Measurements from ENCODE around the gene ELAVL3. TPM values are rescaled to one million over a fixed set of nuclear protein-coding genes. Genes with fewer than 3 reads are reported as not detected.
A peak's percentile ranks its signal among the peaks of the same experiment; 100 is the strongest.

Gene ELAVL3
- total and polyA plus RNA-seq, 2 of the 8 experiments (the other 6 are each of a cell fraction or from before 2014, with no cell fraction given), result 0.80 to 1.0 TPM

- TF ChIP-seq PHF8 (conservative IDR thresholded peaks at IDR 0.05; ENCODE audit: low read depth, low read length), result peak; percentile 99
- TF ChIP-seq RBBP5 (IDR thresholded peaks at IDR 0.05; ENCODE audit: borderline replicate concordance, low read depth, low read length), result peak; percentile 53; the same call in 1 of the 2 replicates
- peak; percentile 41 for TF ChIP-seq CEBPB (IDR thresholded peaks at IDR 0.05; ENCODE audit: low read depth, low read length)
- TF ChIP-seq SP2 (IDR thresholded peaks at IDR 0.05; ENCODE audit: low read length), result peak; percentile 18; the same call in 1 of the 2 replicates
- TF ChIP-seq YY1 (IDR thresholded peaks at IDR 0.05; ENCODE audit: low read depth, low read length), result peak; percentile 96
- peak; percentile 79 for TF ChIP-seq MAX (IDR thresholded peaks at IDR 0.05)
- TF ChIP-seq BRCA1 (IDR thresholded peaks at IDR 0.05; ENCODE audit: low read depth, low read length), result no peak; the same call in none of the 2 replicates
- peak; percentile 68 for TF ChIP-seq POLR2AphosphoS5 (IDR thresholded peaks at IDR 0.05; ENCODE audit: low read depth, low read length)
- 0 out of 2 replicates have a peak, but pooled peaks have one; percentile 57 for TF ChIP-seq SP4 (IDR thresholded peaks at IDR 0.05; ENCODE audit: low read length)
- peak; percentile 90 for TF ChIP-seq ASH2L (IDR thresholded peaks at IDR 0.05; ENCODE audit: low read length)
- TF ChIP-seq POLR2A (IDR thresholded peaks at IDR 0.05; ENCODE audit: control extremely low read depth in 1 of 2, low read depth in 2 of 2, low read length in 2 of 2), result peak; percentile 66 to 91
- TF ChIP-seq CHD2 (IDR thresholded peaks at IDR 0.05; ENCODE audit: low read length), result peak; percentile 86
- peak; percentile 89 to 99; a peak in 3 of 4 replicates for TF ChIP-seq HDAC2 (IDR thresholded peaks at IDR 0.05; ENCODE audit: borderline replicate concordance in 1 of 2, low read depth in 2 of 2, low read length in 2 of 2)
These were observed 47.9 kb upstream of the ELAVL3 start, which contains the start of gene ECSIT (continued) for GRCh38 chr19:11528551-11529341.
